ENCODE data around the gene AKIRIN2.

GRCh38 chr6:87628424-87628823, 73.6 kb downstream of the AKIRIN2 start:
- TF ChIP-seq MAFK (conservative IDR thresholded peaks at IDR 0.05 in 1 of 2, IDR thresholded peaks at IDR 0.05 in 1 of 2; ENCODE audit: low read length in 2 of 2), result no peak
- TF ChIP-seq ZFP36L1 (CRISPR knock-in tag; IDR thresholded peaks at IDR 0.05), result no peak
- no peak for TF ChIP-seq EP300 (IDR thresholded peaks at IDR 0.05; ENCODE audit: low read depth in 2 of 2, low read length in 2 of 2)
- no peak for TF ChIP-seq EP300 (CRISPR knock-in tag; IDR thresholded peaks at IDR 0.05; ENCODE audit: borderline replicate concordance)
- TF ChIP-seq ZNF563 (CRISPR knock-in tag; IDR thresholded peaks at IDR 0.05), result no peak
